ENCODE data around the gene KCNQ2. TPM values are rescaled to one million over a fixed set of nuclear protein-coding genes. Genes with fewer than 3 reads are reported as not detected.

The KCNQ2 gene
- polyA plus RNA-seq, 3 donors: not detected

DNA sequence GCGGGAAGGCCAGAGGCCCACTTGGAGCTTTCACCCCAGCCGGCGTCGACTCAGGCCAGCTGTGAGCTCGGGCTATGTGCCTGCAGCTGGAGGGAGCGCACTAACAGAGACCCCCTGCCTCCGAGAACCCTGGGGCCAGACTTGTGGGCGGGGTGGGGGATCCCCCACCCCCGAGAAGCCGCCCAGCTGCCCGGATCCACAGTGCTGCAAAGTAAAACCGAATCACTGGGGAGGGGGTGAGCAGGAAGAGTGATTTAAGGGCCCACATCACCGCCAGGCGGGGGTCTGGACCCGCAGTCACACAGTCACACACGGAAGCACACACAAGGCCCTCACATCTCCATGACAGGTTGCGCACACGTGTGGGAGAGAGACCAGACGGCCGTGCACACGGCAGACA, 48.7 kb downstream of the KCNQ2 start:
- Histone ChIP-seq H3K4me3 (replicated peaks in 1 of 3; ENCODE audit: low read depth in 2 of 3, low read length in 3 of 3) (no peak overlapping the region), H3K27me3 (ENCODE audit: control insufficient read depth in 2 of 2, insufficient read depth in 2 of 2, low read length in 2 of 2) (no peaks in the 10 kb centered on the region), H3K79me2 (ENCODE audit: insufficient read depth, low read length) (no peaks in the 10 kb centered on the region), H4K20me1 (ENCODE audit: insufficient read depth, low read length) (no peaks in the 10 kb centered on the region), H3K9ac (ENCODE audit: insufficient read depth, low read length, poor library complexity, severe bottlenecking) (no peak overlapping the region), H3K27ac (ENCODE audit: low read depth in 1 of 2, low read length in 2 of 2) (no peak overlapping the region), H3K36me3 (replicated peaks in 1 of 2; ENCODE audit: control insufficient read depth in 1 of 2, insufficient read depth in 2 of 2, low read length in 2 of 2) (no peaks in the 10 kb centered on the region), H3K4me1 (ENCODE audit: control insufficient read depth in 1 of 2, insufficient read depth in 2 of 2, low read length in 2 of 2) (no peaks in the 10 kb centered on the region), H2AFZ (ENCODE audit: insufficient read depth, low read depth, low read length, poor library complexity, severe bottlenecking) (no peak overlapping the region), H3K4me2 (replicated peaks; ENCODE audit: extremely low read depth, low read length, poor library complexity, severe bottlenecking) (no peak overlapping the region), H3K9me3 (replicated peaks in 1 of 2; ENCODE audit: control insufficient read depth in 1 of 2, insufficient read depth in 1 of 2, low read length in 2 of 2) (no peaks in the 10 kb centered on the region)
- no peaks in the 10 kb centered on the region for H3K36me3 Mint-ChIP-seq
- H3K4me3 Mint-ChIP-seq: no peak overlapping the region
- no peaks in the 10 kb centered on the region for H3K4me1 Mint-ChIP-seq
- TF ChIP-seq, protein P1, sequence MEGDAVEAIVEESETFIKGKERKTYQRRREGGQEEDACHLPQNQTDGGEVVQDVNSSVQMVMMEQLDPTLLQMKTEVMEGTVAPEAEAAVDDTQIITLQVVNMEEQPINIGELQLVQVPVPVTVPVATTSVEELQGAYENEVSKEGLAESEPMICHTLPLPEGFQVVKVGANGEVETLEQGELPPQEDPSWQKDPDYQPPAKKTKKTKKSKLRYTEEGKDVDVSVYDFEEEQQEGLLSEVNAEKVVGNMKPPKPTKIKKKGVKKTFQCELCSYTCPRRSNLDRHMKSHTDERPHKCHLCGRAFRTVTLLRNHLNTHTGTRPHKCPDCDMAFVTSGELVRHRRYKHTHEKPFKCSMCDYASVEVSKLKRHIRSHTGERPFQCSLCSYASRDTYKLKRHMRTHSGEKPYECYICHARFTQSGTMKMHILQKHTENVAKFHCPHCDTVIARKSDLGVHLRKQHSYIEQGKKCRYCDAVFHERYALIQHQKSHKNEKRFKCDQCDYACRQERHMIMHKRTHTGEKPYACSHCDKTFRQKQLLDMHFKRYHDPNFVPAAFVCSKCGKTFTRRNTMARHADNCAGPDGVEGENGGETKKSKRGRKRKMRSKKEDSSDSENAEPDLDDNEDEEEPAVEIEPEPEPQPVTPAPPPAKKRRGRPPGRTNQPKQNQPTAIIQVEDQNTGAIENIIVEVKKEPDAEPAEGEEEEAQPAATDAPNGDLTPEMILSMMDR (IDR thresholded peaks at IDR 0.05): no peak
- WGBS (ENCODE audit: insufficient coverage): 93% methylated on average over 12 of the region's 21 CpGs
- H3K27ac Mint-ChIP-seq: no peak overlapping the region
- DNase-seq: no peak
- peaks cover 0 to 2% (median 0%) of the 10 kb centered on the region in 7 donors for H3K9me3 Mint-ChIP-seq
- peaks cover 3 to 13% (median 5%) of the 10 kb centered on the region in 3 donors for H3K27me3 Mint-ChIP-seq (ENCODE audit: low read depth in 3 of 3)
- intact Hi-C loops (cut with micrococcal nuclease): no loop called here

DNA sequence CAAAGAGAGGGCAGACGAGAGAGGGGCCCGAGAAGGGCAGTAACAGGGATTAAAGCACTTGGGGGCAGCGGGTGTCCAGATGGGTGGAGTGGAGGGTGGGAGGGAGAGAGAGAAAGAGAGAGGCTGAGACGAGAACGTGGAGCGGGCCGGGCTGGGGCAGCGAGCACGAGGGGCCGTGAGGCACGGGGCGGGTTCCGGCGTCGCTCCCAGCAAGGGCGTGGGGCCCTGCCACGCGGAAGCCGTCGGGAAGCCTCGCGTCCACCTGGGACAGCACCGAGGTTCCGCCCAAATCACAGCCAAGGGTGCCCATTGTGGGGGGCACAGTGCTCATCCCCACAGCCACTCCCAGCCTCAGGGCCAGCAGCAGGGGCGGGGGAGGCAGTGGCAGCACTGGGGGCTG, 49.8 kb downstream of the KCNQ2 start:
- Histone ChIP-seq H3K9ac (ENCODE audit: insufficient read depth, low read length, poor library complexity, severe bottlenecking) (no peak overlapping the region), H3K9me3 (replicated peaks in 1 of 2; ENCODE audit: control insufficient read depth in 1 of 2, insufficient read depth in 1 of 2, low read length in 2 of 2) (no peaks in the 10 kb centered on the region), H2AFZ (ENCODE audit: insufficient read depth, low read depth, low read length, poor library complexity, severe bottlenecking) (no peak overlapping the region), H3K4me1 (ENCODE audit: control insufficient read depth in 1 of 2, insufficient read depth in 2 of 2, low read length in 2 of 2) (no peaks in the 10 kb centered on the region), H4K20me1 (ENCODE audit: insufficient read depth, low read length) (no peaks in the 10 kb centered on the region), H3K27ac (ENCODE audit: low read depth in 1 of 2, low read length in 2 of 2) (no peak overlapping the region), H3K27me3 (ENCODE audit: control insufficient read depth in 2 of 2, insufficient read depth in 2 of 2, low read length in 2 of 2) (no peaks in the 10 kb centered on the region), H3K4me3 (replicated peaks in 1 of 3; ENCODE audit: low read depth in 2 of 3, low read length in 3 of 3) (no peak overlapping the region), H3K79me2 (ENCODE audit: insufficient read depth, low read length) (no peaks in the 10 kb centered on the region), H3K4me2 (replicated peaks; ENCODE audit: extremely low read depth, low read length, poor library complexity, severe bottlenecking) (no peak overlapping the region), H3K36me3 (replicated peaks in 1 of 2; ENCODE audit: control insufficient read depth in 1 of 2, insufficient read depth in 2 of 2, low read length in 2 of 2) (no peaks in the 10 kb centered on the region)
- H3K9me3 Mint-ChIP-seq: peaks cover 0 to 2% (median 0%) of the 10 kb centered on the region in 7 donors
- H3K36me3 Mint-ChIP-seq: no peaks in the 10 kb centered on the region
- intact Hi-C loops (cut with micrococcal nuclease): no loop called here
- TF ChIP-seq, protein P1 (IDR thresholded peaks at IDR 0.05): no peak
- H3K4me3 Mint-ChIP-seq: no peak overlapping the region
- H3K4me1 Mint-ChIP-seq: no peaks in the 10 kb centered on the region
- H3K27me3 Mint-ChIP-seq (ENCODE audit: low read depth in 3 of 3): peaks cover 5 to 13% (median 6%) of the 10 kb centered on the region in 3 donors
- 89% methylated on average over 22 of the region's 25 CpGs for WGBS (ENCODE audit: insufficient coverage)
- no peak overlapping the region for H3K27ac Mint-ChIP-seq
- DNase-seq: no peak
